ENCODE data around the gene TREM2.

DNA sequence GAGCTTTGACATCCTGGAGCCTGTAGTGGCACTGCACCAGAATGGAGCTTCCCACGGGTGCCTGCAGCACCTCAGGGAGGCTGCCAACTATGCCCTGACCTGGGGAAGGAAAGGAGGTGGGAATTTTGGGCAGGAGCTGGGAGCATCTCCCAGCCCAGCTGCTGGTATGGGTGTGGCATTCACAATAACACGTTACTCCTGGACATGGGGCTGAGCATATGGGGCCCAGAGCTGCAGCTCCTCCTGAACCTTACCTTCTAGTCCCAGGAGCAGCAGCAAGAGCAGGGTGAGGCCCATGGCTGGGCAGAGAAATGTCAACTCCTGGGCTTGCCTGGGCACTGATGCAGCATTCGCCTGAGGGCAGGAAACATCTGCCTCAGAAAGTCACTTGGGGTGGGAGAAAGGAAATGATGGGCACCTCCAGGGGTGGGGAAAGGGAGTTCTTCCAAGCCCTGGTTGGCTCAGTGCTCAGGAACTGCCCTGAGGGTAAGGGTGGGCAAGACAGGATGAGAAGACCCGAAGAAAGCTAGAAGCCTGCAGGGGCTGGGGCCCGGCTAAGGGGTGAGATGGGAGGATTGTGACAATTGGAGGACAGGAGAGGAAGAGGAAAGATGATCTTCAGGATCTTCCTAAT lies 8.8 kb downstream of the TREM2 start, which contains the start of gene TREML1:
- TF ChIP-seq, protein P1, sequence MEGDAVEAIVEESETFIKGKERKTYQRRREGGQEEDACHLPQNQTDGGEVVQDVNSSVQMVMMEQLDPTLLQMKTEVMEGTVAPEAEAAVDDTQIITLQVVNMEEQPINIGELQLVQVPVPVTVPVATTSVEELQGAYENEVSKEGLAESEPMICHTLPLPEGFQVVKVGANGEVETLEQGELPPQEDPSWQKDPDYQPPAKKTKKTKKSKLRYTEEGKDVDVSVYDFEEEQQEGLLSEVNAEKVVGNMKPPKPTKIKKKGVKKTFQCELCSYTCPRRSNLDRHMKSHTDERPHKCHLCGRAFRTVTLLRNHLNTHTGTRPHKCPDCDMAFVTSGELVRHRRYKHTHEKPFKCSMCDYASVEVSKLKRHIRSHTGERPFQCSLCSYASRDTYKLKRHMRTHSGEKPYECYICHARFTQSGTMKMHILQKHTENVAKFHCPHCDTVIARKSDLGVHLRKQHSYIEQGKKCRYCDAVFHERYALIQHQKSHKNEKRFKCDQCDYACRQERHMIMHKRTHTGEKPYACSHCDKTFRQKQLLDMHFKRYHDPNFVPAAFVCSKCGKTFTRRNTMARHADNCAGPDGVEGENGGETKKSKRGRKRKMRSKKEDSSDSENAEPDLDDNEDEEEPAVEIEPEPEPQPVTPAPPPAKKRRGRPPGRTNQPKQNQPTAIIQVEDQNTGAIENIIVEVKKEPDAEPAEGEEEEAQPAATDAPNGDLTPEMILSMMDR (IDR thresholded peaks at IDR 0.05), result no peak
- TF ChIP-seq EZH2 (IDR thresholded peaks at IDR 0.05; ENCODE audit: borderline replicate concordance, insufficient read depth, low read depth, low read length, poor library complexity, severe bottlenecking), result no peak

Measured in B cell (primary cell).